ENCODE data around the gene ATG7.

GRCh38 chr3:11370966-11371365, 98.8 kb downstream of the ATG7 start:
- TF ChIP-seq POLR2AphosphoS5 (IDR thresholded peaks at IDR 0.05; ENCODE audit: borderline replicate concordance, low read depth, low read length) = no peak
- no peak for TF ChIP-seq EZH2 (IDR thresholded peaks at IDR 0.05)

Data from SK-N-MC (cell line).